ENCODE data around the gene PLCB4. TPM values are rescaled to one million over a fixed set of nuclear protein-coding genes. Genes with fewer than 3 reads are reported as not detected.

The PLCB4 gene
- total RNA-seq, 4 donors from 2014 or later: 3.5 to 30.5 (median 17.5) TPM

DNA sequence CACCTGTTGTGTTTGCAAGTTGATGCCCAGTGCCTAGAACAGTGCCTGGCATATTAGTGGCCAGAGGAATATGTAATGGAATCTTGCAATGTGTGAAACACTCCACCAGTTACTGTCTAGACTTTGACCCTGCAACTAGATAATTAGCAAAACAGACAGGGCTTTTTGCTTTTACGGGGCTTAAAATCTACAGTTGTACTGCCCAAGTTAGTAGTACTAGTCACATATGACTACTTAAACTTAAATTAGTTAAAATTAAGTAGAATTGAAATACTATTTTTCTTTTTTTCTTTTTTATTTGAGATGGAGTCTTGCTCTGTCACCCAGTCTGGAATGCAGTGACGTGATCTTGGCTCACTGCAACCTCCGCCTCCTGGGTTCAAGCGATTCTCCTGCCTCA lies 44.3 kb upstream of the PLCB4 start:
- DNase-seq: no peak
- no peaks in the 10 kb centered on the region for H3K27me3 ChIP-seq
- H3K36me3 ChIP-seq: no peaks in the 10 kb centered on the region
- TF ChIP-seq POLR2A (IDR thresholded peaks at IDR 0.05) (no peak), CTCF (IDR thresholded peaks at IDR 0.05) (no peak)
- no peak overlapping the region for H3K27ac ChIP-seq
- no peaks in the 10 kb centered on the region for H3K4me1 ChIP-seq
- no peak overlapping the region for H3K4me3 ChIP-seq
- H3K9me3 ChIP-seq: no peaks in the 10 kb centered on the region

GRCh38 chr20:9025011-9025410 lies 43.9 kb upstream of the PLCB4 start:
- H3K4me1 ChIP-seq: no peaks in the 10 kb centered on the region
- no peak for DNase-seq
- no peaks in the 10 kb centered on the region for H3K36me3 ChIP-seq
- H3K27me3 ChIP-seq: no peaks in the 10 kb centered on the region
- H3K9me3 ChIP-seq: no peaks in the 10 kb centered on the region
- TF ChIP-seq POLR2A (IDR thresholded peaks at IDR 0.05): no peak
- no peak for TF ChIP-seq CTCF (IDR thresholded peaks at IDR 0.05)
- no peak overlapping the region for H3K27ac ChIP-seq
- no peak overlapping the region for H3K4me3 ChIP-seq

GRCh38 chr20:9025643-9026042 lies 43.2 kb upstream of the PLCB4 start:
- no peaks in the 10 kb centered on the region for H3K4me1 ChIP-seq
- no peak overlapping the region for H3K4me3 ChIP-seq
- no peaks in the 10 kb centered on the region for H3K9me3 ChIP-seq
- TF ChIP-seq CTCF (IDR thresholded peaks at IDR 0.05) (no peak), POLR2A (IDR thresholded peaks at IDR 0.05) (no peak)
- H3K27me3 ChIP-seq: no peaks in the 10 kb centered on the region
- no peak overlapping the region for H3K27ac ChIP-seq
- no peak for DNase-seq
- H3K36me3 ChIP-seq: no peaks in the 10 kb centered on the region

GRCh38 chr20:9027626-9028025 lies 41.3 kb upstream of the PLCB4 start:
- Histone ChIP-seq H3K9me3 (no peaks in the 10 kb centered on the region), H3K27ac (no peak overlapping the region), H3K36me3 (no peaks in the 10 kb centered on the region), H3K4me3 (no peak overlapping the region), H3K27me3 (no peaks in the 10 kb centered on the region), H3K4me1 (no peaks in the 10 kb centered on the region)
- TF ChIP-seq CTCF (IDR thresholded peaks at IDR 0.05): no peak
- no peak for TF ChIP-seq POLR2A (IDR thresholded peaks at IDR 0.05)
- no peak for DNase-seq

GRCh38 chr20:9028419-9028818 lies 40.5 kb upstream of the PLCB4 start:
- Histone ChIP-seq H3K4me3 (no peak overlapping the region), H3K9me3 (no peaks in the 10 kb centered on the region), H3K4me1 (no peaks in the 10 kb centered on the region), H3K27me3 (no peaks in the 10 kb centered on the region), H3K27ac (no peak overlapping the region), H3K36me3 (no peaks in the 10 kb centered on the region)
- TF ChIP-seq CTCF (IDR thresholded peaks at IDR 0.05) (no peak), POLR2A (IDR thresholded peaks at IDR 0.05) (no peak)
- no peak for DNase-seq

DNA sequence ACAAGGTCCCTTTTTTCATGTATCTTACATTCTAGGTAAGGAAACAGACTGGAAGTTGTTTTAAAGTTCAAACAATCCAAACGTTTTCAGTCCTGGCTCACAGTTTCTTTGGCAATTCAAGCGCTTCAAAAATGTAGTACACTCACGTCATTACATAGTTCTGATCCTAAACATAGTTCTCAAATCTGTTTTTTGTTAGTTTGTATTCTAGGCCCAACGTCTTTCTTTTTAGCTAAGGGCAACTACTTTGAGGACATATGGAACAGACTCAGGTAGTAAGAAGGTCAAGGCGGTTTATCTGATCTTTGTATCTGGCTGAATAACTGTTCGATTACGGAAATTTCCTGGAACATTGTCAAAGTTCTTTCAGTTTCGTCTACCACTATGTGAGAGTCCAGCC lies 36.9 kb upstream of the PLCB4 start:
- TF ChIP-seq CTCF (IDR thresholded peaks at IDR 0.05): no peak
- no peak for TF ChIP-seq POLR2A (IDR thresholded peaks at IDR 0.05)
- no peak overlapping the region for H3K4me3 ChIP-seq
- no peaks in the 10 kb centered on the region for H3K9me3 ChIP-seq
- no peaks in the 10 kb centered on the region for H3K27me3 ChIP-seq
- no peaks in the 10 kb centered on the region for H3K36me3 ChIP-seq
- H3K27ac ChIP-seq: no peak overlapping the region
- DNase-seq: no peak
- H3K4me1 ChIP-seq: no peaks in the 10 kb centered on the region
